GM23338 (cell line): ENCODE data around the gene L3HYPDH. TPM values are rescaled to one million over a fixed set of nuclear protein-coding genes. Genes with fewer than 3 reads are reported as not detected.

Experiments
- ATAC-seq: fragments of 200-7000 bp; cut with Tn5 transposase; 3 replicates; pipeline ENCODE4 v1.9.1; 2020
- DNase-seq: peaks from one replicate; pipeline ENCODE4 v3.0.0-alpha.2; 2015; ENCODE audit warnings: low spot score
- H2AFZ ChIP-seq: fragments of 200-600 bp; sonication (generic); 2 replicates; pipeline ENCODE4 v1.8.0; 2016; ENCODE audit warnings: antibody characterized with exemption, mild to moderate bottlenecking, moderate library complexity
- H3F3A ChIP-seq: fragments of 200-600 bp; sonication (generic); replicated peaks from 2 replicates; pipeline ENCODE4 v1.8.0; 2017; ENCODE audit warnings: antibody characterized with exemption, mixed run types, low read depth
- H3K27ac ChIP-seq: fragments of 200-600 bp; sonication (generic); 2 replicates; pipeline ENCODE4 v1.6.1; 2016; ENCODE audit warnings: low read depth
- H3K27me3 ChIP-seq: fragments of 200-600 bp; sonication (generic); 2 replicates; pipeline ENCODE4 v1.8.0; 2016; ENCODE audit warnings: mild to moderate bottlenecking, mixed run types, moderate library complexity; ENCODE audit not compliant: insufficient read depth
- H3K36me3 ChIP-seq: fragments of 200-600 bp; sonication (generic); 2 replicates; pipeline ENCODE4 v1.8.0; 2016; ENCODE audit warnings: mild to moderate bottlenecking; ENCODE audit not compliant: insufficient read depth
- H3K4me1 ChIP-seq: fragments of 200-600 bp; sonication (generic); 2 replicates; pipeline ENCODE4 v1.8.0; 2016; ENCODE audit warnings: mild to moderate bottlenecking, moderate library complexity; ENCODE audit not compliant: insufficient read depth
- H3K4me2 ChIP-seq: fragments of 200-600 bp; sonication (generic); 2 replicates; pipeline ENCODE4 v1.7.1; 2017; ENCODE audit warnings: mixed run types
- H3K4me3 ChIP-seq: fragments of 200-600 bp; sonication (generic); 2 replicates; pipeline ENCODE4 v1.6.1; 2016; ENCODE audit warnings: mixed run types
- H3K79me2 ChIP-seq: fragments of 200-600 bp; sonication (generic); replicated peaks from 2 replicates; pipeline ENCODE4 v1.8.0; 2017; ENCODE audit warnings: mild to moderate bottlenecking; ENCODE audit not compliant: insufficient read depth
- H3K9me2 ChIP-seq: fragments of 200-600 bp; sonication (generic); 2 replicates; pipeline ENCODE4 v1.8.0; 2017; ENCODE audit not compliant: insufficient read depth
- H4K20me1 ChIP-seq: fragments of 200-600 bp; sonication (generic); replicated peaks from 2 replicates; pipeline ENCODE4 v1.8.0; 2017; ENCODE audit warnings: mild to moderate bottlenecking; ENCODE audit not compliant: insufficient read depth
- H3K27ac Mint-ChIP-seq: 2 replicates; pipeline ENCODE4 v1.8.0; 2020; ENCODE audit warnings: inconsistent platforms, mild to moderate bottlenecking, moderate library complexity, mixed read lengths
- H3K27me3 Mint-ChIP-seq: 3 replicates; pipeline ENCODE4 v1.8.0; 2022; ENCODE audit warnings: low read depth, mild to moderate bottlenecking, moderate library complexity, mixed read lengths, inconsistent platforms; ENCODE audit not compliant: insufficient read depth, poor library complexity
- H3K36me3 Mint-ChIP-seq: 3 replicates; pipeline ENCODE4 v1.8.0; 2021; ENCODE audit warnings: low read depth, mild to moderate bottlenecking, inconsistent platforms, moderate library complexity, mixed read lengths
- H3K4me1 Mint-ChIP-seq: 3 replicates; pipeline ENCODE4 v1.8.0; 2020; ENCODE audit warnings: mild to moderate bottlenecking, inconsistent platforms, mixed read lengths
- H3K4me3 Mint-ChIP-seq: 3 replicates; pipeline ENCODE4 v1.8.0; 2021; ENCODE audit warnings: moderate library complexity, mild to moderate bottlenecking, inconsistent platforms, mixed read lengths
- H3K9me3 Mint-ChIP-seq: 3 replicates; pipeline ENCODE4 v1.8.0; 2020; ENCODE audit warnings: moderate library complexity, mild to moderate bottlenecking, inconsistent platforms, mixed read lengths
- CREB1 ChIP-seq: fragments of 250-450 bp; sonication (Bioruptor Pico); IDR thresholded peaks from 2 replicates; pipeline ENCODE4 v1.5.0; 2020; ENCODE audit warnings: low read depth, mild to moderate bottlenecking, moderate library complexity
- EZH2phosphoT487 ChIP-seq: fragments of 200-600 bp; sonication (generic); IDR thresholded peaks from one replicate; pipeline ENCODE4 v1.8.1; 2018; ENCODE audit warnings: antibody characterized with exemption; ENCODE audit not compliant: unreplicated experiment
- JUNB ChIP-seq: IDR thresholded peaks from one replicate; pipeline ENCODE4 v1.6.1; 2016; ENCODE audit warnings: antibody characterized with exemption; ENCODE audit not compliant: unreplicated experiment
- ZNF331 ChIP-seq: fragments of 250-450 bp; sonication (Bioruptor Pico); IDR thresholded peaks from 2 replicates; pipeline ENCODE4 v1.5.0; 2020; ENCODE audit warnings: low read depth, mild to moderate bottlenecking, moderate library complexity
- polyA plus RNA-seq: library from polyadenylated mRNA; unstranded; fragments of >200 nt; fragmentation: Nextera tagmentation; extraction: Ambion mirVana; gene quantifications from 2 replicates; pipeline ENCODE4 v1.2.1, GENCODE V29; 2016
- total RNA-seq: library from RNA; depleted of rRNA; stranded (reverse); fragments of >200 nt; shearing (Covaris generic); gene quantifications from 2 replicates; pipeline ENCODE4 v1.2.3, GENCODE V29; 2014
- TF ChIP-seq, protein P1 (sequence below): fragments of 250-450 bp; sonication (Bioruptor Pico); IDR thresholded peaks from 2 replicates; pipeline ENCODE4 v1.5.0; 2020; ENCODE audit warnings: mild to moderate bottlenecking, moderate library complexity

The L3HYPDH gene
- total and polyA plus RNA-seq, 2 experiments from 2014 or later = 18.6 to 24.8 TPM

DNA sequence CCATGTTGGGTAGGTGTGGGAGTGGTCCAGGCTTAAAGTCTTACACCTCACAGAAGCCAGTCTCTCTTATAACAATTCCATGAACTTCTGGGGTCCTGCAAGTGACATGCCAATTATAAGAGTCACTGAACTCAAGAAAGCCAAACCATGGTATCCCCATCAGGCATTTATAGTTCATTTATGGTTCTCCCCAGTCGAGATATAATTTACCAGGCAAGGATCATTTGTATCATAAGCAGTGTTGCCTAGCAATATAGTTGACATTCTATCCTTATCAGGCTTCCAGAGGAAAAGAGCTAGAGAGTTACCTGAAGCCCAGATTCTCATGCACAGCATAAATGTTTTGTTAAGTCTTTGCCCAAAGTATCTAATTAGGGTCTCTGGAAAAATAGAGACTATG is 8.2 kb upstream of the L3HYPDH start:
- Histone ChIP-seq H2AFZ (no peak overlapping the region), H4K20me1 (0 out of 2 replicates have a peak, but pooled peaks cover 2% of the 10 kb centered on the region), H3K36me3 (peaks cover 38% of the 10 kb centered on the region), H3K4me3 (no peak overlapping the region), H3K79me2 (peaks cover 4% of the 10 kb centered on the region), H3F3A (no peaks in the 10 kb centered on the region), H3K4me1 (no peaks in the 10 kb centered on the region), H3K4me2 (no peak overlapping the region), H3K27ac (no peak overlapping the region), H3K27me3 (no peaks in the 10 kb centered on the region), H3K9me2 (no peaks in the 10 kb centered on the region)
- Mint-ChIP-seq H3K27me3 (no peaks in the 10 kb centered on the region), H3K4me3 (no peak overlapping the region), H3K9me3 (no peaks in the 10 kb centered on the region), H3K36me3 (peaks cover 67% of the 10 kb centered on the region), H3K27ac (no peak overlapping the region), H3K4me1 (no peaks in the 10 kb centered on the region)
- DNase-seq = no peak
- TF ChIP-seq, protein P1, sequence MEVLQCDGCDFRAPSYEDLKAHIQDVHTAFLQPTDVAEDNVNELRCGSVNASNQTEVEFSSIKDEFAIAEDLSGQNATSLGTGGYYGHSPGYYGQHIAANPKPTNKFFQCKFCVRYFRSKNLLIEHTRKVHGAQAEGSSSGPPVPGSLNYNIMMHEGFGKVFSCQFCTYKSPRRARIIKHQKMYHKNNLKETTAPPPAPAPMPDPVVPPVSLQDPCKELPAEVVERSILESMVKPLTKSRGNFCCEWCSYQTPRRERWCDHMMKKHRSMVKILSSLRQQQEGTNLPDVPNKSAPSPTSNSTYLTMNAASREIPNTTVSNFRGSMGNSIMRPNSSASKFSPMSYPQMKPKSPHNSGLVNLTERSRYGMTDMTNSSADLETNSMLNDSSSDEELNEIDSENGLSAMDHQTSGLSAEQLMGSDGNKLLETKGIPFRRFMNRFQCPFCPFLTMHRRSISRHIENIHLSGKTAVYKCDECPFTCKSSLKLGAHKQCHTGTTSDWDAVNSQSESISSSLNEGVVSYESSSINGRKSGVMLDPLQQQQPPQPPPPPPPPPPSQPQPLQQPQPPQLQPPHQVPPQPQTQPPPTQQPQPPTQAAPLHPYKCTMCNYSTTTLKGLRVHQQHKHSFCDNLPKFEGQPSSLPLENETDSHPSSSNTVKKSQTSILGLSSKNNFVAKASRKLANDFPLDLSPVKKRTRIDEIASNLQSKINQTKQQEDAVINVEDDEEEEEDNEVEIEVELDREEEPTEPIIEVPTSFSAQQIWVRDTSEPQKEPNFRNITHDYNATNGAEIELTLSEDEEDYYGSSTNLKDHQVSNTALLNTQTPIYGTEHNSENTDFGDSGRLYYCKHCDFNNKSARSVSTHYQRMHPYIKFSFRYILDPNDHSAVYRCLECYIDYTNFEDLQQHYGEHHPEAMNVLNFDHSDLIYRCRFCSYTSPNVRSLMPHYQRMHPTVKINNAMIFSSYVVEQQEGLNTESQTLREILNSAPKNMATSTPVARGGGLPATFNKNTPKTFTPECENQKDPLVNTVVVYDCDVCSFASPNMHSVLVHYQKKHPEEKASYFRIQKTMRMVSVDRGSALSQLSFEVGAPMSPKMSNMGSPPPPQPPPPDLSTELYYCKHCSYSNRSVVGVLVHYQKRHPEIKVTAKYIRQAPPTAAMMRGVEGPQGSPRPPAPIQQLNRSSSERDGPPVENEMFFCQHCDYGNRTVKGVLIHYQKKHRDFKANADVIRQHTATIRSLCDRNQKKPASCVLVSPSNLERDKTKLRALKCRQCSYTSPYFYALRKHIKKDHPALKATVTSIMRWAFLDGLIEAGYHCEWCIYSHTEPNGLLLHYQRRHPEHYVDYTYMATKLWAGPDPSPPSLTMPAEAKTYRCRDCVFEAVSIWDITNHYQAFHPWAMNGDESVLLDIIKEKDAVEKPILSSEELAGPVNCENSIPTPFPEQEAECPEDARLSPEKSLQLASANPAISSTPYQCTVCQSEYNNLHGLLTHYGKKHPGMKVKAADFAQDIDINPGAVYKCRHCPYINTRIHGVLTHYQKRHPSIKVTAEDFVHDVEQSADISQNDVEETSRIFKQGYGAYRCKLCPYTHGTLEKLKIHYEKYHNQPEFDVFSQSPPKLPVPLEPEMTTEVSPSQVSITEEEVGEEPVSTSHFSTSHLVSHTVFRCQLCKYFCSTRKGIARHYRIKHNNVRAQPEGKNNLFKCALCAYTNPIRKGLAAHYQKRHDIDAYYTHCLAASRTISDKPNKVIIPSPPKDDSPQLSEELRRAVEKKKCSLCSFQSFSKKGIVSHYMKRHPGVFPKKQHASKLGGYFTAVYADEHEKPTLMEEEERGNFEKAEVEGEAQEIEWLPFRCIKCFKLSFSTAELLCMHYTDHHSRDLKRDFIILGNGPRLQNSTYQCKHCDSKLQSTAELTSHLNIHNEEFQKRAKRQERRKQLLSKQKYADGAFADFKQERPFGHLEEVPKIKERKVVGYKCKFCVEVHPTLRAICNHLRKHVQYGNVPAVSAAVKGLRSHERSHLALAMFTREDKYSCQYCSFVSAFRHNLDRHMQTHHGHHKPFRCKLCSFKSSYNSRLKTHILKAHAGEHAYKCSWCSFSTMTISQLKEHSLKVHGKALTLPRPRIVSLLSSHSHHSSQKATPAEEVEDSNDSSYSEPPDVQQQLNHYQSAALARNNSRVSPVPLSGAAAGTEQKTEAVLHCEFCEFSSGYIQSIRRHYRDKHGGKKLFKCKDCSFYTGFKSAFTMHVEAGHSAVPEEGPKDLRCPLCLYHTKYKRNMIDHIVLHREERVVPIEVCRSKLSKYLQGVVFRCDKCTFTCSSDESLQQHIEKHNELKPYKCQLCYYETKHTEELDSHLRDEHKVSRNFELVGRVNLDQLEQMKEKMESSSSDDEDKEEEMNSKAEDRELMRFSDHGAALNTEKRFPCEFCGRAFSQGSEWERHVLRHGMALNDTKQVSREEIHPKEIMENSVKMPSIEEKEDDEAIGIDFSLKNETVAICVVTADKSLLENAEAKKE = no peak
- TF ChIP-seq ZNF331 (CRISPR knock-in tag) = no peak
- TF ChIP-seq CREB1 = no peak
- no peak for ATAC-seq

DNA sequence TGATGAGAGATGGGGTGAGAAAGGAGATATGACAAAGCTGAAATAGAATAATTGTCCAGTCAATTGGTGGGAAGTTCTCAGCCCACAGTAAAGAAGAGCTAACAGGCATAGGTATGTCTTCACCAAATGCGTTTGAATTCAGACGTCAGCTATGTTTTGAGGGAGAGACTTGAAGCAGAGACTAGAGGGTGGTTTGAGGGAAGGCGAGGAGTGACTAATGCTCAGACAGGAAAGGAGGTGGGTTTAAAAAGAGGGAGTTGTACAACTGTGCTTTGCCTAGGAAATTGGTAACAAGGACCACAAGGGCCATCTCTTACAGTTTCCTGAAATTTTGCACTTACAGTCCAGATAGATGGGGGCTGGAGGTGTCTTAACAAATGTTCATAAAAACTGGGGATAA is 6.5 kb upstream of the L3HYPDH start:
- no peak overlapping the region for H3K27ac Mint-ChIP-seq
- no peaks in the 10 kb centered on the region for H3K9me3 Mint-ChIP-seq
- H3K27ac ChIP-seq = no peak overlapping the region
- peaks cover 28% of the 10 kb centered on the region for H3K36me3 ChIP-seq
- H3K4me3 Mint-ChIP-seq = no peak overlapping the region
- H4K20me1 ChIP-seq = 0 out of 2 replicates have a peak, but pooled peaks cover 2% of the 10 kb centered on the region
- no peak for ATAC-seq
- no peak for DNase-seq
- no peak overlapping the region for H3K4me2 ChIP-seq
- no peak overlapping the region for H3K4me3 ChIP-seq
- H3K27me3 ChIP-seq = no peaks in the 10 kb centered on the region
- peaks cover 17% of the 10 kb centered on the region for H3K79me2 ChIP-seq
- H3K9me2 ChIP-seq = no peaks in the 10 kb centered on the region
- no peaks in the 10 kb centered on the region for H3F3A ChIP-seq
- H3K4me1 Mint-ChIP-seq = no peaks in the 10 kb centered on the region; the same call in 2 of the 3 replicates
- H2AFZ ChIP-seq = no peak overlapping the region
- peaks cover 60% of the 10 kb centered on the region for H3K36me3 Mint-ChIP-seq
- H3K4me1 ChIP-seq = no peaks in the 10 kb centered on the region
- no peaks in the 10 kb centered on the region for H3K27me3 Mint-ChIP-seq
- no peak for TF ChIP-seq JUNB
- TF ChIP-seq, protein P1 = no peak
- TF ChIP-seq ZNF331 (CRISPR knock-in tag) = no peak
- TF ChIP-seq EZH2phosphoT487 = no peak
